GM19395 (cell line): ENCODE measurements around the gene DCAF8.
A peak's percentile ranks its signal among the peaks of the same experiment; 100 is the strongest.
"Not testable (repeated sequence)": the region's sequence is repeated elsewhere in the genome, so short reads cannot be mapped to it uniquely, and the experiment has no call there.

Experiments used
- ATAC-seq: cut with Tn5 transposase; IDR thresholded peaks from one replicate; pipeline ENCODE4 v1.9.1; 2021; ENCODE audit warnings: mild to moderate bottlenecking, moderate library complexity; ENCODE audit not compliant: unreplicated experiment

DCAF8 gene

DNA sequence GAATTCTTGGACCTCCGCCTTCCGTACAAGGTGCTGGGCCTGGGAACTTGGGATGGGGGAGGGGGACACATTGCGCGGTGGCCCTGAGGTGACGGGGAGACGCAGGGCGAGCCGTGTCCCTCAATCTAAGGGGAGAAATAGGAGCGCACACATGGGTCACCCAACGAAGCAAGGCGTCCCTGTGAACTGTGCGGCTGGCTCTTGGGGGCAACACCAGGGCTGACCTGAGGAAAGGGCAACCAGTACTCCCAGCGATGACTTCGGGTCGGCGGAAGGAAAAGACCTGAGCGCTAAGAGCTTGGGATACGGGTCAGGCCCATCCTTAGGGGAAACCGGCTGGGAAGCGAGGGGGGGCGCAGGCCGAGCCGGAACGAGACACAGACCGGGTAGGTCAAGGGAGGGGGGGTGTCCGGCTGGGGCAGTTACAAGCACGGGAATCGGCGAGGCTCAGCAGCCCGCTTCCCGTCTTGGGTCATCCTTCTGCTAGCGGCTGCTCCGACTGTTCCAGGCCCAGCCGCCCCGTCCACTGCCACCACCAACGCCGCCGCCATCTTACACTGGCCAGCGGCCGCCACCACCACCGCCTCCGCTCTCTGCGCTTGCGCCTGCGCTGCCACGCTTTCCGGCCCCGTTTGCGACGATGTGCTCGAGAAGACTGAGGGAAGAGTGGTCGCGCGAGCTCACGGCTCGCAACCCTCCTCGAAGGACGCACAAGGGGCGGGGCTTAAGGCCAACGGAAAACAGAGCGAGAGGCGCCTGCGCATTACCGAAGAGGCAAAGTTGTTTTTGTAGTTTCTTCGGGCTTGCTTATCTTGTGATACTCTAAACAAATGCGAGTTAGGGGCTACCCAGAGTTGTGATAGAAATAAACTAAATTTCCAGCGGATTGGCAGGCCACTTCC is at the start of gene DCAF8:
DCAF8 (minus strand) TSS at position 657 of the 902 bp plus-strand sequence. CDS start 18,541 bp downstream, outside the sequence.
- peak; percentile 83 for ATAC-seq

- no peak for ATAC-seq
Measured at GRCh38 chr1:160309571-160309970, 47.2 kb upstream of the DCAF8 start.

GRCh38 chr1:160309185-160309557 is 46.8 kb upstream of the DCAF8 start:
- no peak for ATAC-seq

DNA sequence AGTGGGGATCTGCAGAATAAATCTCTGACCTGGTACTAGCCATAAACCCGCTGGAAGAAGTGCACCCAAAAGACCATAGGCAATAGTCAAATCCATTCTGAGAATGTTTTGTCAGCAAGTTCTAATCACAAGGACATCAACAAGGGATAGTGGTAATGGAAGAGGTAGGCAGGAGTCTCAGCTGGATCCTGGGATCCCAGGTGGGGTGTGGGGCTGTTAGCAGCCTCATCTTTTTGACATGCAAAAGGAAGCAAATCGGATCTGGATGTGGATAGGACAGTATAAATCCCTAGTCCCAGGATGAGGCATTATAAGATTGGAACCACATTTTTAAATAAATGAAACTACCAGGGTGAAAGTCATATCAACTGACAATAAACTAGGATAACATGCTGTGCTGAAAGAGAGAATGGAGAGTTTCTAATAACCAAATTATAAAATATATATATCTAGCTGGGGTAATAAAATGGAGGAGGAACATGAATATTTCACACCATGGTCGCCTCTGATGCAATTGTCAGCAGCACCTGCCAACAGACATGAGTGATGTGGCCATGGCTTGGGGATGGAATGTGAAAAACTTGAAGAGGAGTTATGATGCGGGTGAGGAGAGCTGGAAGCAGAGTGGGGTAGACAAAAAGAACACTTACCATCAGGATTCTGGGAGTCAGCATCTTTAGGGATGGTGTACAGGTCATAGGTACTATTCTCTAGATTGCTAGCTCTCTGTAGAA is 46.3 kb upstream of the DCAF8 start:
- no peak for ATAC-seq

GRCh38 chr1:160307118-160307791 is 44.9 kb upstream of the DCAF8 start:
- no peak for ATAC-seq

DNA sequence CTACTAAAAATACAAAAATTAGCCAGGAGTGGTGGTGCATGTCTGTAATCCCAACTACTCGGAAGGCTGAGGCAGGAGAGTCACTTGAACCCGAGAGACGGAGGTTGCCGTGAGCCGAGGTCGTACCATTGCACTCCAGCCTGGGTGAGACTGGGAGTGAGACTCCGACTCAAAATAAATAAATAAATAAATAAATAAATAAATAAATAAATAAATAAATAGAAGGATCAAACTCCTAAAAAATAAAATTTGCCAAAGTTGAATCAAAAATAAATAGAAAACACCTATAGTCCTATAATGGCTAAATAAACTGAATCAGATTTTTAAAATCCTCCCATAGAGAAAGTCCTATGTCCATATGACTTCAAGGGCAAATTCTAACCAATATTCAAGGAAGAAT is 37.8 kb upstream of the DCAF8 start:
- no peak for ATAC-seq

DNA sequence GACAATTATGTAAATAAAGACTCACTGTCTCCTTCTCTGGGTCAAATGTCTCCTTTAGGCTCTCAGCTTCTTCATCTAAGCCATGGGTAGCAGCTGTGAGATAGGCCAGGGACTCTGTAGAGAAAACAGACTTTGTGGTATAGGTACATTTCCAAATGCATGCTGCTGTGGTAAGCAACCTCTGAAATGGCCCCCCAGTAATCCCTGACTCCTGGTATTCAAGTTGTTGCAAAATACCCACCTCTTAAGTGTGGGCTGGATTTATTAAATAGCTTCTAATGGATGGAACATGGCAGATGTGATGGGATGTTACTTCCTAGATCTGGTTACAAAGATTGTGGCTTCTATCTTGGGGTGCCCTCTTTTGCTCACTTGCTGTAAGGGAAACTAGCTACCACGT is 33.7 kb upstream of the DCAF8 start:
- ATAC-seq = no peak

DNA sequence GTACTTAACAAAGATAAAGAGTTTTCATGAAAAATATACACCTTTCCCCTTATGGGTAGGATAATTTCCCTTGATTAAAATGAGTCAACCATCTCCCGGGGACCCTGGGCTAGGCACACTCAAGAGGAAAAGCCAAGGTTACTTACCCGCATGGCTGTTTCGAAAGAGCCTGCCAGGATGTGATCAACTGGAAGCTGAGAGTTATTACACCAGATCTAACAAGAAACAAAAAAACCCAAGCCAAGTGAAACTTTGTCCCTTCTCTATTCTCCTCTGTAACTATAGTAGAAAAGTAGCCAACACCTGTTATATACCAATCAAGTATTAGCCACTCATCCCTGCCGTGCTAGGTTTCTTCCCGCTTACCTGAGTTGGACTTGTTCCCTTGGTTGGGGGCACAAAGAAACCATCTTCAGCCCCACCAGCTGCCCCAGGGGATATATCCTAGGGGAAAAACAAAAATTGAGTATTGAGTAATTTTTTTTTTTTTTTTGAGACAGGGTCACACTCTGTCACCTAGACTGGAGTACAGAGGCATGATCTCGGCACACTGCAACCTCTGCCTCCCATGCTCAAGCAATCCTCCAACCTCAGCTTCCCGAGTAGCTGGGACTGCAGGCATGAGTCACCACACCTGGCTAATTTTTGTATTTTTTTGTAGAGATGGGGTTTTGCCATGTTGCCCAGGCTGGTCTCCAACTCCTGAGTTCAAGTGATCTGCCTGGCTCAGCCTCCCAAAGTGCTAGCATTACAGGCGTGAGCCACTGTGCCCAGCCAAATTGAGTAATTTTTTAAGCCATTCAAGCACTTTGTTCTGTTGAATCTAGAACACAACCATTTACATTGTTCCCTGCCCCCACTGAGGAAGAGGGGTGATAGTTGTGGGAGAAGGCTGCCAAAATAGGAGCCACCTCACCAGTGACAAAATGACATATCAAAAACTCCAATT is 30.9 kb upstream of the DCAF8 start:
- ATAC-seq = no peak

DNA sequence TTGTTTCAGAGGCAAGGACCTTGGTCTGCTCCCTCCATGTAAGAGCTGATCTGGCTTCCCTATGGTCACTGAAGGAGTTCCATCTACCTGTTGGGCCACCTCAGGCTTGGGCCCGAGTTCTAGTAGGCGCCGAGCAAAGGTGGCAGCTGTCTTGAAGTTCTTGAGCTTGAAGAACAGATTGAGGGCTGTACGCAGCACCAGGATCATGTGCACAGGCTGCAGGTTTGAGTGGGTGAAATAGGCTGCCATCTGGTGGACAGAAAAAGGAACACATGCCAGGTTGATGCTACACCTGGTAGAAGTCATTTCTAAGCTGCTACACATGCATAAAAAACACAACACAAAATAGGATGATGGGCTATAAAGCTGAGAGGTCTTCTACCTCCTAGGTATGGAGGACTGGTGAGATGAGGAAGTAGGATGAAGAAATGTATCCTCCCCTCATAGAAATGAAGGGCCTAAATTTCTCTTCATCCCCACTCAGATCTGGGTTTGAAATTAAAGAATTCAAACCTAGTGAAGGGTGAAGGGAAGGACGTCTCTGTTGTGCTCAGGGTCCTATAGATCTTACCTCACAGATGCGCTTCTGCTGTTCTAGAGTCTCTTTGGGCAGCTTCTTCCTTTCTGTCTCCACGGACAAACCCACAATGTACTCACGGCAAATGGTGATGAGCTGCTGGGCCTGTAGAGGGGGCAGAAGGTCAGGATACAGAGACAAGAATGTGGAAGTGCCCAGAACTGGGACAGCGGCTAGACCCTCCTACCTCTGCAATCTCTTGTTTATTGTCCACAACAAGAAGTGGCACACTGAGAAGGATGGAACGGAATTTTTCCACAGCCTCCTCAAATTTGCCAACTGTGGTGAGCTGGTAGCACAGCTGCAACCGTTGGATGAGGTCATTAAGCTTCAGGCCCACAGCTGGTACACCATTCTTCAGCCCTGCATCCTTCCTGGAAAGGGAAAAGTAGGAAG is 29.2 kb upstream of the DCAF8 start:
- no peak for ATAC-seq

DNA sequence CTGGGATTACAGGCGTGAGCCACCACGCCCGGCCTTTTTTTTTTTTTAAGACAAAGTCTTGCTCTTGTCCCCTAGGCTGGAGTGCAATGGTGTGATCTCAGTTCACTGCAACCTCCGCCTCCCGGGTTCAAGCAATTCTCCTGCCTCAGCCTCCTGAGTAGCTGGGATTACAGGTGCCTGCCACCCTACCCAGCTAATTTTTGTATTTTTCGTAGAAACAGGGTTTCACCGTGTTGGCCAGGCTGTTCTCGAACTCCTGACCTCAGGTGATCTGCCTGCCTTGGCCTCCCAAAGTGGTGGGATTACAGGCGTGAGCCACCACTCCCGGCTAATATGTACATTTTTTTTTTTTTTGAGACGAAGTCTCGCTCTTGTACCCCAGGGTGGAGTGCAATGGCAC is 25.4 kb upstream of the DCAF8 start:
- ATAC-seq = not testable (repeated sequence)

GRCh38 chr1:160285506-160285905 is 23.2 kb upstream of the DCAF8 start:
- ATAC-seq = no peak

DNA sequence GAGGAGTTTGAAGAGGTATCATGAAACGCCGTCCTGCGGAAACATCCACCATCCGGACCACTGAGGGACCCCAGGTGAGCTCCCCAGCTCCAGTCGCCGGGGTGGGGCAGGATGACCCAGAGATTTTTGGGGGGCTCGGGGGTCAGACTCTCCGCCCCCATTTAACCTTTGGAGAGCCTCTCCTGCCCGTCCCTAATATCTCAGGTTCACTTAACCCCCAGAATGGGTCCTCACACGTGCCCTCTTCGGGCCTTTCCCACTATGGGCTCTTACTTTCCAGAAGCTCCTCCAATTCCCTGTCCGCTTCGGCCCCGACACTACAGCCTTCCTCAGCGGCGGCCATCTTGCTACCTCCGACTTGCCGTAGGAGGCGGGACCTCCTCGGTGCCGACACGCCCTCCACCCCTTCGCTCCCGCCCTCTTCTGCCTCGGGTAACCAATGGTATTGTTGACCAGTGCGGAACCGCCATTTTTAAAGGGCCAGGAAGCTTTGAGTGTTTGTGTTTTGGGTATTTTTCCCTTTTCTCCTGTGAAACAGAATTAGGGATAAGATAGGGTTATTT is 22.5 kb upstream of the DCAF8 start, which contains the start of gene PEX19:
PEX19 (minus strand) TSS at position 352 of the 563 bp plus-strand sequence; CDS start at position 343, 9 bp downstream.
- ATAC-seq = peak; percentile 95

DNA sequence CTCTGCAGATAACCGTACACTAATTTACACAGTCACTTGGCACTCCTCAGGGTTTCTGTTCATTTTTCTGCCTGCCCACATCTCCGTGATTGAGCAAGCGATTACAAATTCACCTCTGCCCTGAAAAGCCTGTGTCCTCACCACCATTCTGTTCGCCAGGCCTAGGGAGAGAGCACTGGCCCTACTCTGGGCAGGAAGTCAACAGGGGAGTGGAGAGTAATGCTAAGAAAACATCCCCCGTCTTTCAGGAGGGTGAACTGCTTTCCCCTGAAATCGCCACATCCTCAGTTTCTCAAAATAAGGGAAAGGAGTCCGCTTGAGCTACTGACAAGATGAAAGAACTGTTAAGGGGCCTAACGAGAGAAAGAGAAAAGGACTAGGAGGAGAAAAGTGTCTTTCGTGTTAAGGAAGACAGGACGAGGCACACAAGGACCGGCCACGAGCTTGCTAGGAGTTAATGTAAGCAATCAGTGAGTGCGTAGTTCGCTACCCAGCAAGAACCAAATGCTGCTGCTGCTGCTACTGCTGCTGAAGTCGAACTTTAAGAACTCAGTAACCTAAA is 22.0 kb upstream of the DCAF8 start:
- ATAC-seq = peak; percentile 28

- no peak for ATAC-seq
Measured at GRCh38 chr1:160282807-160283206, 20.5 kb upstream of the DCAF8 start.

GRCh38 chr1:160277987-160278386 is 15.6 kb upstream of the DCAF8 start:
- no peak for ATAC-seq

DNA sequence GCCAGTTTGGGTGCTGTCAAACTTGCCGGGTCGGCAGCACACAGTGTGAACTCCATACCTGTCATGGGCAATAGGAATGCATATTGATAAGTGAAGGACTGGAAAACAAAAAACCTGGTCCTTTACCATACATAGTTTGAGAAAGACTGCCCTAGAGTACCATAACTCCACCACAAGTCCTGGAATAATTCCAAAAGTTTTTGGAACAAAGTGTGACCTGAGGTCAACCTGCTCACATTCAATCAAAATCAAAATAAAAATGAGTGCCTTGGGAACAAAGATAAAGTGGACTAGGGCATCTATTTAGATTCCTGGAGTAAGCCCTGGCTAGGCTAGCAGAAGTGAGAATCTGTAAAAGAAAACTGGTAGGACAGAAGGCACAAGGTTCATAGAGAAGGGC is 15.0 kb upstream of the DCAF8 start:
- no peak for ATAC-seq

- ATAC-seq = no peak
Measured at GRCh38 chr1:160271025-160271424, 8.7 kb upstream of the DCAF8 start.

DNA sequence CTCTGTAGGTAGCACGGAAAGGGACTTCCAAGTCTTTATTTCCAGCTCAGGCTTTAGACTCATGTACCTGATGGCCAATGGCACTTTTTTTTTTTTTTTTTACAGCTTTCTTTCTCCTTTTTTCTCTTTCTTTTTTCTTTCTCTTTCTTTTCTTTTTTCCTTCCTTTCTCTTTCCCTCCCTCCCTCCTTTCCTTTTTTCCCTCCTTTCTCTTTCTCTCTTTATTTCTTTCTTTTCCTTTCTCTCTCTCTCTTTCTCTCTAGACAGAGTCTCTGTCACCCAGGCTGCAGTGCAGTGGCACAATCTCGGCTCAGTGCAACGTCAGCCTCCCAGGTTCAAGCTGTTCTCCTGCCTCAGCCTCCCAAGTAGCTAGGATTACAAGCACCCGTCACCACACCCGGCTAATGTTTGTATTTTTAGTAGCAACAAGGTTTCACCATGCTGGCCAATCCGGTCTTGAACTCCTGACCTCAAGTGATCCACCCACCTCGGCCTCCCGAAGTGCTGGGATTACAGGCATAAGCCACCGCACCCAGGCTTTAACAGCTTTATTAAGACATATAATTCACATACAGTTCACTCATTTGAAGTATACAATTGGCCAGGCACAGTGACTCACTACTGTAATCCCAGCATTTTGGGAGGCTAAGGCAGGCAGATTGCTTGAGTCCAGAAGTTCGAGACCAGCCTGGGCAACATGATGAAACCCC is 5.1 kb upstream of the DCAF8 start:
- ATAC-seq = no peak
